LNCAP (cell line): ENCODE results near the gene PATL2.

ENCODE experiments used
- CTCF ChIP-seq: fragments of 450-650 bp; IDR thresholded peaks from 2 replicates; pipeline ENCODE4 v1.5.1; 2017; ENCODE audit warnings: mild to moderate bottlenecking

PATL2 gene

GRCh38 chr15:44711096-44711742 lies at the start of gene PATL2, which contains the start of gene B2M:
Gene PATL2, minus strand, starts transcription at chr15:44711323. Its CDS starts 34,833 bp downstream, at chr15:44676490.
Gene B2M, plus strand, starts transcription at chr15:44711517. Its CDS starts 30 bp downstream, at chr15:44711547.
- no peak for TF ChIP-seq CTCF

GRCh38 chr15:44753345-44753744 lies 42.2 kb upstream of the PATL2 start:
- no peak for TF ChIP-seq CTCF

- peak; percentile 75 for TF ChIP-seq CTCF
Observed at GRCh38 chr15:44738340-44738984, 27.3 kb upstream of the PATL2 start.

- TF ChIP-seq CTCF: no peak
Observed at GRCh38 chr15:44736181-44736765, 25.1 kb upstream of the PATL2 start, which contains the start of gene TRIM69. Gene TRIM69, plus strand, starts transcription at chr15:44736528. Its CDS starts 177 bp downstream, at chr15:44736705.

GRCh38 chr15:44735482-44736180 lies 24.5 kb upstream of the PATL2 start:
- no peak for TF ChIP-seq CTCF

- TF ChIP-seq CTCF: no peak
Observed at GRCh38 chr15:44734839-44735481, 23.8 kb upstream of the PATL2 start.
